WI38 (cell line): ENCODE data around the gene CADM1.
"Not testable (repeated sequence)": the region's sequence is repeated elsewhere in the genome, so short reads cannot be mapped to it uniquely, and the experiment has no call there.

Experiments used
- H3K4me3 ChIP-seq: 2 replicates; pipeline ENCODE4 v1.5.1; 2011; ENCODE audit warnings: low read depth, mild to moderate bottlenecking, control low read depth, low read length
- CTCF ChIP-seq: IDR thresholded peaks from 2 replicates; pipeline ENCODE4 v1.5.1; 2012; ENCODE audit warnings: low read depth, mild to moderate bottlenecking, control low read depth, low read length

Gene CADM1

DNA sequence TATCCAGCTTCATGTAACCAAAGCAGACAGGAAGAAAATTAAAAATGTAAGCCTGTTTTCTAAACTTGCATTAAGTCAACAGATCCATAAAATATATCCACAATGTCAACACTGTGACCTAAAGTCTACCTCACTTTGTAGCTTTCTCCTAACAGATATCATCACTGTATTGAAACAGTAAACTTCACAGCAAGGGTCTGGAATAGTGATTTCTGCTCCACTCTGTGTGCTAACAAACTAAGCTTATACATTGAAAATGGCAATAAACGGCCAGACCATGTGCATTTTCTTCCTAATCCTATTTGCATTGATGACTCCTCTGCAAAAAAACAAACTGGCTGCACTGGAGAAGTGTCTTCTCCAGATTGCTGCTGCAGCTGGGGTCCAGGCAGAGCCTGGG is 26.8 kb downstream of the CADM1 start:
- TF ChIP-seq CTCF, result no peak
- no peak overlapping the region for H3K4me3 ChIP-seq

- H3K4me3 ChIP-seq, result no peak overlapping the region
- TF ChIP-seq CTCF, result no peak
These were observed 27.5 kb downstream of the CADM1 start for GRCh38 chr11:115476463-115477286.

GRCh38 chr11:115475564-115475963 is 28.7 kb downstream of the CADM1 start:
- no peak for TF ChIP-seq CTCF
- H3K4me3 ChIP-seq, result no peak overlapping the region

DNA sequence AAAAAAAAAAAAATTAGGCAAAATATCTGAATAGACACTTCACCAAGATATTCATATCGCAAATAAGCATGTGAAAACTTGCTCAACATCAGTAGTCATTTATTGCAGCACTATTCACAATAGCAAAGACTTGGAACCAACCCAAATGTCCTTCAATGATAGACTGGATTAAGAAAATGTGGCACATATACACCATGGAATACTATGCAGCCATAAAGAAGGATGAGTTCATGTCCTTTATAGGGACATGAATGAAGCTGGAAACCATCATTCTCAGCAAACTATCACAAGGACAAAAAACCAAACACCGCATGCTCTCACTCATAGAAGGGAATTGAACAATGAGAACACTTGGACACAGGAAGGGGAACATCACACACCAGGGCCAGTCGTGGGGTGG is 29.9 kb downstream of the CADM1 start:
- H3K4me3 ChIP-seq, result not testable (repeated sequence)

- H3K4me3 ChIP-seq, result no peak overlapping the region
- no peak for TF ChIP-seq CTCF
These were observed 31.0 kb downstream of the CADM1 start for GRCh38 chr11:115473167-115473566.

GRCh38 chr11:115471367-115471766 is 32.8 kb downstream of the CADM1 start:
- no peak overlapping the region for H3K4me3 ChIP-seq
- no peak for TF ChIP-seq CTCF

- TF ChIP-seq CTCF, result no peak
- H3K4me3 ChIP-seq, result no peak overlapping the region
These were observed 33.3 kb downstream of the CADM1 start for GRCh38 chr11:115470928-115471327.

DNA sequence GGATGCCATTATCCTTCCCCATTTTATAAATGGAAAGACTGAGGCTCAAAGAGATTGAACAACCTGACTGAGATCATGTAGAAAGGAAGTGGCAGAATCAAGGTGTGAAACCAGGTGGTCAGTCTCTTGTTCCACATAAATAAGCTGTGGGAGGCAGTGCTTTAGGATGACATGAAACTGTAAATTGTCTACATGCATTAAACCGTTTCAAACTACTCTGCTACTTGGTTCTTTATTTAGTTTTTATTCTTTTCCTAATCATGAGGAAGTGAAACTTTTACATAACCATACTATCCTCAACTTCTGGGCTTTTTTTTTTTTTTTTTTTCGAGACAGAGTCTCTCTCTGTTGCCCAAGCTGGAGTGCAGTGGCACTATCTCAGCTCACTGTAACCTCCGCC is 34.9 kb downstream of the CADM1 start:
- no peak overlapping the region for H3K4me3 ChIP-seq
- no peak for TF ChIP-seq CTCF
